HG03457 (cell line): ENCODE data around the gene L3MBTL3.

ENCODE experiments used
- ATAC-seq: cut with Tn5 transposase; IDR thresholded peaks from one replicate; pipeline ENCODE4 v1.9.1; 2021; ENCODE audit warnings: moderate number of reproducible peaks; ENCODE audit not compliant: unreplicated experiment

L3MBTL3 gene

DNA sequence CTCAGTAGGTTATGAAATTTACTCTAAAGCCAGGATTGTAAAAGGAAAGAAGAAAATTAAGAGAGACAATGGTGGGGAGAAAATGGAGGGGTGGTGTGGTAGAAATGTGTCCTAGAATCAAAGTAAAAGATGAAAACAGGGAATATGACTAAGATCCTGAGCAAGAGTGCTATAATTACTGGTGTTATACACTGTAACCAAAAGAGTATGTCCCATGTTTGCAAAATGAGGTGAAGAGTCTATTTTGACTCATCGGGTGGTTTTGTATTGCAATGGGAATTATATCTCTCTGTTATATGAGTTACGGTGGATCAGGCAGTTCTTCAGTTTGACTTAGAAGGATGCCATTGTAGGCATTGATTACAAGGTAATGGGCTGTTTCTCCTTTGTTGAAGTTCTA, 8.5 kb downstream of the L3MBTL3 start:
- no peak for ATAC-seq

DNA sequence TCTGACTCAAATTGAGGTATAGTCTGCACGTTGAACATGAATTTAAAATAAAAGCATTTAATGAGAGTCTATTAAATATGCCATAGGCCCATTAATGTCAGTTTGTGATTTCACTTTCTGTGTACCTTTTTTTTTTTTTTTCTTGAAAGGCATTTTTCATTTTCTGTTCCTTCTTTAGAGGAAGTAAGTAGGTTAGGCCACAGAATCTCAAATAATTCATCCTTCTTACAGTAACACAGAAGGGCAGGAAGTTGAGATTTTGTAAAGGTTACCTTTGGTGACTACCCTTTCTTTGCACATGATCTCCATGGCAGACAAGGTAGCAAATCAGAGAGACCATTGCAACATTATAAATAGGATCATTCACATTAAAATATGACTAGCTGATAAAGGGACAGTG, 9.6 kb downstream of the L3MBTL3 start:
- peak; percentile 91 for ATAC-seq

GRCh38 chr6:130029163-130029562, 10.8 kb downstream of the L3MBTL3 start:
- ATAC-seq, result no peak

GRCh38 chr6:130032758-130033340, 14.5 kb downstream of the L3MBTL3 start:
- ATAC-seq, result no peak

DNA sequence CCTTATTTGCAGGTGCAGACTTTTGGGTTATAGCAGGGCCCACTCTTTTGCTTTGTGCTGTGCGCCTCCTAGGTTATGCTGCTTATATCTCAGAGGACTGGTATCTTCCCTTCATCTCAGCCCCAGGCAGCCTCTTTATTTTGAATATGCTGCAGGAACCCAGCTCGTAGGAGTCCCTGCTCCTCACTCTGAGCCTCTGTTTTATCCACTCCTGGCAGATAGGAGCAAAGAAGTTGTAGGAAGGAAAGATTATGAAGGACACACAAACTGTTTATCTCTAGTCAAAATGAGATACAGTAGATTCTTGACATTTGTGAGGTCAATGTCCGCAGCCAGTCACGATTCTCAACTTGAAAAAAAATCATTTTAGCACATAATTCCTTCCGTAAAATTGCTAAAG, 15.6 kb downstream of the L3MBTL3 start:
- ATAC-seq, result no peak

- ATAC-seq, result no peak
Measured at GRCh38 chr6:130034378-130035146, 16.2 kb downstream of the L3MBTL3 start.

DNA sequence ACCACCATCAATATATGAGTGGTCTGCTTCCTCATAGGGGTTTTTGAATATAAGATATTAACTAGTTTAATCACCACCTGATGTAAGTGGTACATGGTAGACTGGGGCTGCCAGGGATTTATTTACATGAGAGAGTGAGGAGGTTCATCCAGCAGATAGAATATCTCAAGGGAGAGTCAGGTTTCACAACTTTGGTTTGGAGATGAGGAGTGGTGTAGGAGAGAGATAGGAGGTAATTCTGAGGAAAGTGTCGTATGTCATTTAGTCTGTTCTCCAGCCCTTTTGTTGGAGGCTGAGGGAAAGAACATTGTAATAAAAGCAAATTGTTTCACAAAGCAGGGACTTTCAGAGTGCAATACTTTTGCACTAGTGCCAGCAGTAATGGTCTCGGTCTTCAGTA, 16.8 kb downstream of the L3MBTL3 start:
- no peak for ATAC-seq

GRCh38 chr6:130037207-130037811, 18.9 kb downstream of the L3MBTL3 start:
- ATAC-seq, result no peak

GRCh38 chr6:130041594-130041993, 23.2 kb downstream of the L3MBTL3 start:
- no peak for ATAC-seq

GRCh38 chr6:130043344-130043743, 25.0 kb downstream of the L3MBTL3 start:
- ATAC-seq, result no peak

GRCh38 chr6:130045622-130046021, 27.2 kb downstream of the L3MBTL3 start:
- ATAC-seq, result no peak

- ATAC-seq, result no peak
Measured at GRCh38 chr6:130046671-130047070, 28.3 kb downstream of the L3MBTL3 start.

DNA sequence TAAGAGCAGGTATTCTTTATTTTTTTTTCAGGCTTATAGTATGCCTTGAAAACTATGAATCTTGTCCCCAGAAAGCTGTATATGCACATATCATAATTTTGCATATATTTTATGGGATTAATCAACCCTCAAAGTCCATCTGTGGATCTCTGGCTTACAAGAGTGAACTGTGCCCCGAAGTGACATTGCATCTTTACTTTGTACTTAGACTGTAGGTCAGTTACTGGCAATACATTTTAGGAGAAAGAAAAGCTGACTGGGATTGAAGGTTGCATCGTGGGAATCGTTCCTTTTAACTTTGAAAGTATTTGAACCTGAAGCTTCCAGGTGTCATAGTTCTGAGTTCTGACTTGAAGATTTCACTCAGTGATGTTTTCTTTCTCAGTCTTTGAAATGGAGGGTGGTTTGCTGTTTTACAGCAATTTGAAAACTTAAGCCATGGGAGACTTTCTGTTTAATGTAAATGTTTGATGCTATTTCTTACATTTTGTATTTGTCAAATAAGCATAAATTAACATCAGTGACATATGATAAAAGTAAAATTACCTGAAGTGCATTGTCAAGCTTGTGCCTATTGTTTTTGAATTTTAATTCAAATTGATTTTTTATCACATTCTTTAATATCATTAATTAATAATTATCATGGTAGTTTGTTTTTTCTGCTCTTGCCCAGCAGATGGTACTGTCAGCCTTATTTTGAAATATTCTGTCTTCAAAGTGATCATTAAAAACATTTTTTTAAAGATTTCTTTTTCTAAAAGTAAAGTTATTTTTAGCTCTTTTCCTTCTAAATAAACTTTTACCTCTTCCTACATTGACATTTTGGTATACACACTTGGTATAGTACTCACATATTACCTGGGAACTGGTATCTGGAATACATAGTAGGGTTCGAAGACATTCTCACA, 29.0 kb downstream of the L3MBTL3 start:
- no peak for ATAC-seq

GRCh38 chr6:130050230-130050629, 31.8 kb downstream of the L3MBTL3 start:
- ATAC-seq, result no peak

GRCh38 chr6:130054725-130055124, 36.3 kb downstream of the L3MBTL3 start:
- no peak for ATAC-seq

DNA sequence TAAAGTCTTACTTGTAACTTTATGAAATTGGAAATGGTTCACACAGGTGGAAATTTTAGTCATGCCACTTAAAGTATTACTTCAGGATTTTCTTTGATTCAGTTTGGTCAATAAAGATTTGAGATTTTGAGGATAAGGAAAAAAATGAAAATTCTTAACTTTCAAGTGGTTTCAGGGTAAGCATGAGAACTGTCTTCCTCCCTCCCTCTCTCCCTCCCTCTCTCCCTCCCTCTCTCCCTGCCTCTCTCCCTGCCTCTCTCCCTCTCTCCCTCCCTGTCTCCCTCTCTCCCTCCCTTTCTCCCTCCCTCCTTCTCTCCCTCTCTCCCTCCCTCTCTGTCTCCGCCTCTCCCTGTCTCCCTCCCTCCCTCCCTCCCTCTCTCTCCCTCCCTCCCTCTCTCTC, 36.9 kb downstream of the L3MBTL3 start:
- ATAC-seq, result no peak

DNA sequence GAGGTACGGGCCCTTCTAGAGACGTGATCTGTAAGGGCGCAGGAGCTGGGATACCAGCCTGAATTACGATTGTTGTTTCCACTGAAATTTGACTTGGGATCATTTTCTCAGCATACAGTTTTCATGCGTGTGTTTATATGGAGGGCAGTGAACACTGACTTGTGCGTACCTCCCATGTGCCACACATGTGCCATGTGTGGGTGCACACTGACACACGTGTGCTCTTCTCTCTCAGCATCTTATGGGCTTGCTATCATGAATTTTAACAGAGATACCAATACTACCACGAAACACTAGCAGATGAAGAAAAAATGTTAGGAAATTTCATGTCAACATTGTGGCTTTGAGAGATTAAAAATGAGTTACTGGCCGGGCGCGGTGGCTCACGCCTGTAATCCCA, 39.1 kb downstream of the L3MBTL3 start:
- ATAC-seq, result no peak

- ATAC-seq, result no peak
Measured at GRCh38 chr6:130063806-130064205, 45.4 kb downstream of the L3MBTL3 start.

- ATAC-seq, result no peak
Measured at GRCh38 chr6:130065609-130066156, 47.3 kb downstream of the L3MBTL3 start.

DNA sequence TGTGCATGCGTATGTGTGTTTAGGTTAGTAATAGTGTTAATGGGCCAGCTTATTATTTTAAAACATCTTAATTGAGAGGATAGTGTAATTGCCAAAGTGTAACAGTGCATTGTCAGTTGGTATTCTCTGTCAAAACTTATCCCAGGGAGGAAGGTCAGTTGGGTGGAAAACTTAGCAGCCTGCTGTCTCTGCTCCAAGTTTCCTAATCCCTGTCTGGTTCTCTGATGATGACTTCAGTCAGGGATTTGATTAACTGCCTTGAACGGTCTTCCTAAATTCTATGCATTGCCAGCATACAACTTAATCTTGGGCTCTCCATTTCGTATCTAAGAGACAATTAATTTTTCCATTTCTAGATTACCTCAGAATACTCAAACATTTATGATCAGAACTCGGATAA, 51.1 kb downstream of the L3MBTL3 start:
- no peak for ATAC-seq

DNA sequence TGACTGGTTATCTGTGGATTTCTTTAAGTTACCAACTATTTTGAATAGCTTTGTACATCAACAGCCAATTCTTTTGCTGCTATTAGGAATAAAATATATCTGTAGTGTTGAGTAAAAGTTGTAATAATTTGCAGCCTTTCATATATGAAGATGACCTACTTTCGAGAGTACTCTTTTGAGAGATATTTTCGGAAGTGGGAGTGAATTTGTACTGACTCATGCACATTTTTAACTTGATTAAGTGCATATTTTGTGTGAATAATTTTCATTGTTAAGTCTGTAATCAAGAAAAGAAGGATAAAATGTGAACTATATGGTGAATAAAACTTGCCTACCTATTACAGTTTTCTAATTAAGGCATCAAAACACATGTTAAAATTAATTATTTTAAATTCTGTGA, 51.9 kb downstream of the L3MBTL3 start:
- no peak for ATAC-seq
